NCI-H748 treated with DMSO at 0.1 percent for 48 hours (cell line): Measurements from ENCODE around the gene ZNF22.
A peak's percentile ranks its signal among the peaks of the same experiment; 100 is the strongest.
"Not testable (repeated sequence)": the region's sequence is repeated elsewhere in the genome, so short reads cannot be mapped to it uniquely, and the experiment has no call there.

Experiments
- DNase-seq: peaks from one replicate; lab custom pipeline; 2025; lab: John Stamatoyannopoulos, UW

The ZNF22 gene

GRCh38 chr10:44991571-44991970 lies 9.2 kb upstream of the ZNF22 start:
- no peak for DNase-seq

DNA sequence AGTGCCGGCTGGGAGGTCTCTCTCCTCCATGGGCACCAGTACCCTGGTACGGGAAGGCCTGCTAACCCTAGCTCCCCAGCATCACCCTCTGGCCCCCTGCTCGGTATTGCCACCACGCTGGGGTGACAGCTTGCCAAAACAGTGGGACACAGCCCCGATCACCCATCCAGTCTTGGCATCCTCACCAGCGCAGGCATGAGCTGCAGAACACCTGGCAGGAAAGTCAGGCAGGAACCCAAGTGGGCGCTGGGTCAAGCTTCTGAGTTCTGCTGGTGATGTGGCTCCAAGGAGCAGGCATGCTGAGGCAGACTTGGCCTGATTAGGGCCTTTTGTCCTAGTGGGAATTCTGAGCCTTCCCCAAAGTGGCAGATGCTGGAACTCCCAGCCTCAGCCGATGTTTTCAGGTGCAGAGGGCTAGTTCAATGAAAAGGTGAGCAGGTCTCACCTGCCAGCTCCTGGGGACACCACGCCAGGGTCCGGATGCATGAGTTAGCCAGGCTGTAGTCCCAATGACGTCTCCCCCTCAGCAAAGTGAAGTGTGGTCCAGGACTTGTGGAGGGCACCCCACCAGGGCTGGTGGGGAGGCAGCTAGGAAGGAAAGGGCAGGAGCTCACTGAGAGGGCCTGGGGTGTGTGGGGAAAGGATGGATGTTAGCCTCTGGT lies 8.5 kb upstream of the ZNF22 start:
- no peak for DNase-seq

- DNase-seq: no peak
Observed at GRCh38 chr10:44992732-44993225, 7.9 kb upstream of the ZNF22 start.

GRCh38 chr10:44993226-44993921 lies 7.3 kb upstream of the ZNF22 start:
- DNase-seq: no peak

- DNase-seq: no peak
Observed at GRCh38 chr10:44993922-44994751, 6.6 kb upstream of the ZNF22 start.

DNA sequence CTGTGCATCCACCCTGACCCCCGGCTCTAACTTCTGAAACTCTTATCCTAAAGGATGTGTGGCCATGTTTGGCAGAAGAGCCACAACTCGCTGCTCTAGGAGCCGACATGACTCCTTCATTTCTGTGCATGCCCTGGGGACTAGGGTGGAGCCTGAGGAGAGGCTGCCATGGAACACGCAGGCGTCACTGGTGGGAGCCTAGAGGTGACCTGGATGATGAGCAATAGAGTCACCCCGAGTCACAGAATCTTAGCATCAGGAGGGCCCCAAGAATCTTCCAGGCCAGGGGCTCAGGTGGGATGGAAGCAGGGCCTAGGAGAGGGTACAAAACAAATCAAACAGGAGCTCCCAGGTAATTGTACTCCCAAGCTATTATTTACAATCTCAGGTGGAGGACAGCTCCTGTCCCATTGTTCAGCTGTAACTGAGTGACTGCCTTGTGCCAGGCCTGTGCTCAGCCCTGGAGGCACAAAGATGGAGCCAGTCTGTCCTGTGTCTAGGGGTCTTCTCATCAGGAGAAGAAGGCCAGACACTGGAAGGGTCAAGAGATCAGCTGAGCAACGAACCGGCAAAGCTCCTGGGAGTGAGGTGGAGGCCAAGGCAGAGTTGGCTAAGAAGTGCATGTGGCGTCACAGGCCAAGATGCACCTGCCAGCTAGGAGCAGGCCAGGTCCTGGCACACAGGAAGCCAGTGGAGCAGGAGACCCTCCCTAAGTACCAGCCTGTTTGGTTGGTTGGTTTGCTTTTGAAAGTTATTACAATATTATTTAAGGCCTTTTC lies 5.8 kb upstream of the ZNF22 start:
- no peak for DNase-seq

DNA sequence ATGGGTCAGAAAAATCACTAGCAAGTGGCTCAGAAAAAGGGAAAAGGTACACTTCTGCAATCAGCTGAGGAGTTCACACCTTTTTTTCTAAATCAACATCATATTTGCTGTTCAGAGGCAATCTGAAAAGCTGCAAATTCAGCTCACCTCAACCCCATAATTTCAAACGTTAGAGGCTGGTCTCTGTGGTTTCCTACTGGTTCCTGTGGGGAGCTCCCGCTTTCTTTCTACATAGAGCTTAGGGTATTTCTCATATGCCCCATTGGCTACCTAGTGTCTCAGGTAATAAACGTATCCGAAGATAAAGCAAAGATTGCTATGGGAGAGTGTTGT lies 5.2 kb upstream of the ZNF22 start:
- DNase-seq: no peak

DNA sequence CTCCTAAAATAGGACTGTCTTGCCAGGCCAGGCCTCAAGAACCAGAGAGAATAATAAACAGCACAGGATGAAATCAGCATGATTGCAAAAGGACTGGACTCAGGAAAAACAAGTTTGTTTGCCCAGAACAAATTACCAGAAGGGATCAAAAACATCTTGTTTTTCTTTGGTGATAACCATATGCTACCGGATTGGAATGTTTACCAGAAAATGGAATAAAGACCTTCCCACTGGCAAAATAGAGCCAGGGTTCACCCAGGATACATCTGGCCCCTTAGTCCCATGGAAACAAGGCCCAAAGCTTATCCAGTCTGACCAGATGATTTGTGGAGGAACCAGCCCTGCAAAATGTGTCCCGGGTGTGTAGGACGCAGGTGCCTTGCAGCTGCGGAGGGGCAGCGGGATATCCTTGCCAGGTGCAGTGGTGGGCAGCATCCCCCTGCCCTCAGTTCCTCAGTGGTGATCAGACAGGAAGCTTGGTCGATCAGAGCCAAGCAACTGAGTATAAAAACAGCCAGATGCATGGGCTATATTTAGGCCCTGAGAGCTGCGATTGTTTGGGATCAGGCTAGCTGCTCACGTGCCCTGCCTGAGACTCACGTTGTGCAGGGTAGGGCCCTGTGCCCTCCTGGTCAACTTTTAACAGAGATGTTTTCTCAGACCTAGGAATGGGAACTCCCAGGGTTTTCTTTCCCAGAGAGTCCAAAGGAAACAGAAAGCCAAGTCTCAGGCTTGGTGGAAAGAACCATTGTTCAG lies 4.6 kb upstream of the ZNF22 start:
- no peak for DNase-seq

DNA sequence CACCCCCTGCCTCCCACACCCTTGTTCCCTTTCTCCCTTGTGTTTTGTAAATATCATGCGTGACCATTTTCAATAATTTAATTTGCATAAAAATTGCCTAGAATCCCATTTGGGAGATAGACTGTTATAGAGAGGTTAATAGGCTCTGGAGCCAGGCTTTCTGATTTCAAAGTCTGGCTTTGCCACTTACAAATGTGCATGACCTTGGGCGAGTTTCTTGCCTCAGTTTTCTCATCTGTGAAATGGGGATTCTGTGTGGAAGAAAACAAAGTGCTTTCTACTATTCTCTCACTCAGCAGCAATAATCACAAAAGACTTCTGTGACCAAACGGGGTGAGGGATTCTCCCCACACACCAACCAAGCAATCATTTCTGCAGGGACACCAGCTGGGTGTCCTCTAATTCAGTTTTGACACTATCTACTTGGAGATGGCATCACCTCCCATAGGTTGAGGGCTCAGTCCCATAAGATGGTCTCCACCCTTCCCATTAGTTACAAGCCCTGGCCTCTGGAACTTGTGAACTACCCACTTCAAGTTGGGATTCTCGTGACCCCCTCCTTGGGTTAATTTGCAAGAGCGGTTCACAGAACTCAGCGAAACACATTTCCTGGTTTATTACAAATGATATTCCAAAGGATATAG lies 3.5 kb upstream of the ZNF22 start:
- DNase-seq: no peak

- no peak for DNase-seq
Observed at GRCh38 chr10:44998146-44998631, 2.5 kb upstream of the ZNF22 start.

DNA sequence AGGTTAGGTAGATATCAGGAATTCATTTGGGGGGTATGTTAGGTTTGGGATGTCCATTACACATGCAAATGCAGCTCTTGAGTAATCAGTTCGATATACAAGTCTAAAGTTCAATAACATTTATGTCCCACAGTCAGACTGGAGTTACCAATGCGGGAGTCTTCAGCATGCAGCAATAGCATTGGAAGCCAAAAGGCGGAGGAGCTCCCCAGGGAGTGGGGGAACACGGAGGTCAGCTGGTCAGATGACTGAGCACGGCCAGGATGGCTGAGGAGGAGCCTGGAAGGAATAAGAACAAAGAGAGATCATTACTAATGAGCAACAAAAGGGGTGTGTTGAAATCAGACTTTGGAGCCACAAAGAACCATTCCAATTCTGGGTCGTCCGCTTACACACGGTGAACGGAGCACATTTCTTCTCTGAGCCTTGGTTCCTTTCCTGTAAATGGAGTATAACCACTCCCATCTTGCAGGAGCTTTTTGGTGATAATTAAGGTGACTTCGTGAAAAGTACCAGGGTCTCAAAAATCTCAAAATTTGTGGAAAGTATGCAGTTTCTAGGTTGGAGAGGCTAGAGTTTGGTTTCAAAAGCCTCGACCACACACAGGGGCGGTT lies 478 bp upstream of the ZNF22 start:
- no peak for DNase-seq

DNA sequence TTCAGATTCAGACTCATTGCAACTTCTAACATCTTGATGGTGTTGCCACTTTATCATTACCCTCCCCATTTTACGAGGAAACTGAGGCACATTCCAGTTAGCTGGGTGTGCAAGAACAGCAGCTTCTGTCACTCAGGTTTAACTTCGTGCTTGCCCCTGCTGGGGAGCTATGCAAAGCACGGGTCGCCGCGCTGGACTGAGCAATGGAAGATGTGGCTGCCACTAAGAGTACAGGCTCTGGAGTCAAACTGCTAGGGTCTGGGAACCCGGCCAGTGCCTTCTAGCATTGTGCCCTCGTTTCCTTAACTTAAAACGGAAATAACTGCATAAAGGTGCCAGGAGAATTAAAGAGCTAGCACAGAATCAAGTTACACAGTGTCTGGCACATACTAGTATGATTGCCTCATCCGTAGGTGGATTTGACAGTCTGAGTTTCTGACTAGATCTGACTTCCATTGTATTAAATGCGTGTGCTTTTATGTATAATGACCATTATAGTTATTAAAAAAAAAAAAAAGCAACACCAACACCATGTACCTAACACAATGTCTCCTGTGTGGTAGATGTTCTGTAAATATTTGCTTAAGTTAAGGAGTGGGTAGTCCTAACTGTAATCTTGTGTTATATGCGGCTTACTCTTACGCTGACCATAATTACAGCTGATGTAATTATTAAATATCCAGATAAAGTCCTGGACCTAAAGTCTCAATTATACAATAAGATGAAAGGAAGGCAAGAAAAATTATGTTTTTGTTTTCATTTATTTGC lies 842 bp downstream of the ZNF22 start:
- DNase-seq: peak; percentile 3

GRCh38 chr10:45003432-45004000 lies 2.8 kb downstream of the ZNF22 start:
- no peak for DNase-seq

- no peak for DNase-seq
Observed at GRCh38 chr10:45004661-45005060, 3.9 kb downstream of the ZNF22 start.

DNA sequence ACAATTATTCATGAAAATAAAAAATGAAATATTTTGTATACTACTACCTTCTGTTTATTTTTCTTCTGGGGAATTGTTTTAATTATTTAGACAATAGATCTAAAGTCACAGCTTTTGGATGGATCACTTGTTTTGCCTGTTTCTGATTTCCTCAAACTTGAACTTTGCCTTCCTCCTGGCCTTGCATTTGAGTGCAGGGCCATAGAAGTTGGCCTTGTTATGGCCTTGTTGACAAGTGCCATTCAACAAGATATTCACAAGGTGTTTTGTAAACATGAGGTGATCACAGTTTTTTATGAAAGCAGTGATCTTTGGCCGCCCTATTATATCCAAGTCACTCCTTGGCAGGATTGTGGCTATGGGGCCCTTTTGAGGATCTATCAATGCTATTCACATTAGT lies 4.6 kb downstream of the ZNF22 start:
- no peak for DNase-seq

- DNase-seq: no peak
Observed at GRCh38 chr10:45006276-45007030, 5.7 kb downstream of the ZNF22 start.

DNA sequence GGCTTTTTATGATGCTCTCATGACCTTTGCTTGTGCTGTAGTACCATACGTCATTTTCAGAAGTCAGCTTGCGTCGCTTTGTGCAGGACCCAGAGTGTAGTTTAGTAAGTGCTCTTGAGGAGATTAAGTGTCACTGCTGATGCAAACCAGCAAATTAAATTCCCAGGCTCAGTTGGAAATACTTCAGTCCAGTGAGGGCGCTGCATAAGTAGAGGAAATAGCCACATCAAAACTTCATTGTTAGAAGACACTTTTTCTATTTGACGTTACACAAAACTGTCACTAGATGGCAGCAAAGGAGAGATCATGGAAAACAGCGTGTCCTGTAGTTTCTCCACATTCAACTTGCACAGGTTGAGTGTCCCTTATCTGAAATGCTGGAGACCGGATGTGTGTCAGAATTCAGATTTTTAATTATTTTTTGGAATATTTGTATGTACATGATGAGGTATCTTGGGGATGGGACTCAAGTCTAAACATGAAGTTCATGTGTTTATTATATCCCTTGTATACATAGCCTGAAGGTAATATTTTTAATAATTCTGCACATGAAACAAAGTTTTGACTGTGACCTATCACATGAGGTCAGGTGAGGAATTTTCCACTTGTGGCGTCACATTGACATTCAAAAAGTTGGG lies 7.9 kb downstream of the ZNF22 start:
- peak; percentile 37 for DNase-seq

DNA sequence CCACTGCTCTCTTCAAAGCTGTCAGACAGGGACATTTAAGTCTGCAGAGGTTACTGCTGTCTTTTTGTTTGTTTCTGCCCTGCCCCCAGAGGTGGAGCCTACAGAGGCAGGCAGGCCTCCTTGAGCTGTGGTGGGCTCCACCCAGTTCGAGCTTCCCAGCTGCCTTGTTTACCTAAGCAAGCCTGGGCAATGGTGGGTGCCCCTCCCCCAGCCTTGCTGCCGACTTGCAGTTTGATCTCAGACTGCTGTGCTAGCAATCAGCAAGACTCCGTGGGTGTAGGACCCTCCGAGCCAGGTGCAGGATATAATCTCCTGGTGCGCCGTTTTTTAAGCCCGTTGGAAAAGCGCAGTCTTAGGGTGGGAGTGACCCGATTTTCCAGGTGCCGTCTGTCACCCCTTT lies 13.8 kb downstream of the ZNF22 start:
- DNase-seq: not testable (repeated sequence)
